ENCODE results near the gene UBL3.

Gene UBL3

GRCh38 chr13:29753618-29754472, 96.6 kb downstream of the UBL3 start:
- DNase-seq: no peak

- DNase-seq: no peak
These were observed 98.2 kb downstream of the UBL3 start for GRCh38 chr13:29752175-29752574.

- no peak for DNase-seq
These were observed 100.3 kb downstream of the UBL3 start for GRCh38 chr13:29750183-29750530.

GRCh38 chr13:29749401-29750182, 100.8 kb downstream of the UBL3 start:
- no peak for DNase-seq

- DNase-seq: no peak
These were observed 102.3 kb downstream of the UBL3 start for GRCh38 chr13:29748097-29748496.

GRCh38 chr13:29746148-29746677, 104.2 kb downstream of the UBL3 start:
- DNase-seq: no peak

GRCh38 chr13:29745704-29746103, 104.7 kb downstream of the UBL3 start:
- no peak for DNase-seq

- DNase-seq: no peak
These were observed 107.1 kb downstream of the UBL3 start for GRCh38 chr13:29743201-29743786.

- no peak for DNase-seq
These were observed 109.5 kb downstream of the UBL3 start for GRCh38 chr13:29740961-29741360.

GRCh38 chr13:29737061-29737460, 113.4 kb downstream of the UBL3 start:
- no peak for DNase-seq

- DNase-seq: no peak
These were observed 117.2 kb downstream of the UBL3 start for GRCh38 chr13:29733147-29733611.

- DNase-seq: no peak
These were observed 120.2 kb downstream of the UBL3 start for GRCh38 chr13:29730253-29730652.

GRCh38 chr13:29722415-29722814, 128.0 kb downstream of the UBL3 start:
- DNase-seq: no peak

GRCh38 chr13:29721766-29722165, 128.7 kb downstream of the UBL3 start:
- no peak for DNase-seq

GRCh38 chr13:29718694-29719093, 131.7 kb downstream of the UBL3 start:
- no peak for DNase-seq

- no peak for DNase-seq
These were observed 133.9 kb downstream of the UBL3 start for GRCh38 chr13:29716493-29716892.

Data from activated T-cell treated with anti-CD3 and anti-CD28 coated beads for 4 hours (primary cell).